ENCODE results near the gene GPR132. TPM values are rescaled to one million over a fixed set of nuclear protein-coding genes. Genes with fewer than 3 reads are reported as not detected.
"Not testable (repeated sequence)": the region's sequence is repeated elsewhere in the genome, so short reads cannot be mapped to it uniquely, and the experiment has no call there.

The GPR132 gene
- total RNA-seq, 1 experiment from 2014 or later: not detected

DNA sequence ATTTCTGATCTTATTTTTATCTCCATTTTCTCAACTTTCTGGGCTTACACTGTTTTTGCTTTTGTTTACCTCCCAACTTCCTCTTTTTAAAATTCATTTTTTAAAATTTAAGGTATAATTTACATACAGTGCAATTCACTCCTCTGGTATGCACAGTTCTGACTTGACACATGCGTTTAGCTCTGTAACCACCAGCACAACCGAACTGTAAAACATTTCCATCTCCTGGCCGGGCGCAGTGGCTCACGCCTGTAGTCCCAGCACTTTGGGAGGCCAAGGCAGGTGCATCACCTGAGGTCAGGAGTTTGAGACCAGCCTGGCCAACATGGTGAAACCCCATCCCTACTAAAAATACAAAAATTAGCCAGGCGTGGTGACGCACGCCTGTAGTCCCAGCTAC, 16.2 kb upstream of the GPR132 start:
- DNase-seq (ENCODE audit: low read depth, low spot score); in situ Hi-C loops (cut with HindIII; ENCODE audit: low pct_unique_long_range_greater_than_20kb, low sequenced_read_pairs): not testable (repeated sequence)

DNA sequence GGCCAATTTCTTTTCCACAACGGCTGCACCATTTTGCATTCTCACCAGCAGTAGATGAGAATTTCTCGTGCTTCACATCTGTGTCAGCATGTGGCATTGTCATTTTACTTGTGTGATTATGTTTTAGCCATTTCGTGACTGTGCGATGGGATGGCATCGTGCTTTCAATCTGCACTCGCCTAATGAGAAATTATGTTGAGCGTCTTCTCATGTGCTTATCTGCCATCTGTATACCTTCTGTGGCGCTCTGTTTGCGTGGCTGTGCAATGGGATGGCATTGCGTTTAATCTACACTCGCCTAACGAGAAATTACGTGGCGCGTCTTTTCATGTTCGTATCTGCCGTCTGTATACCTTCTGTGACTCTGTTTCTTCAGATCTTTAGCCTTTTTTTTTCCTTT, 14.9 kb upstream of the GPR132 start:
- in situ Hi-C loops (cut with HindIII; ENCODE audit: low pct_unique_long_range_greater_than_20kb, low sequenced_read_pairs): no loop called here
- DNase-seq (ENCODE audit: low read depth, low spot score): no peak

DNA sequence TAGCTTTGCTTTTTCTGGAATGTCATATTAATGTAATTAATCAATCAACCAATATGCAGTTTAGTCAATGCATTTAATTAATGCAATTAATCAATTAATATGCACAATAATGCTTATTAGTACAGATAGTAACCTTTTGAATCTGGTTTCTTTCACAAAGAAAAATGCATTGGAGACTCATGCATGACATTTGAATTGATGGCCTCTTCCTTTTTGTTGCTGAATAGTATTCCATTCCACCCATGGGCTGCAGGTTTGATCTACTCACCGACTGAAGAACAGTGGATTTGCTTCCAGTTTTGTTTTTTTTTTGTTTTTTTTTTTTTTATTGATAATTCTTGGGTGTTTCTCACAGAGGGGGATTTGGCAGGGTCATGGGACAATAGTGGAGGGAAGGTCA, 13.1 kb upstream of the GPR132 start:
- no peak for DNase-seq (ENCODE audit: low read depth, low spot score)
- in situ Hi-C loops (cut with HindIII; ENCODE audit: low pct_unique_long_range_greater_than_20kb, low sequenced_read_pairs): no loop called here

DNA sequence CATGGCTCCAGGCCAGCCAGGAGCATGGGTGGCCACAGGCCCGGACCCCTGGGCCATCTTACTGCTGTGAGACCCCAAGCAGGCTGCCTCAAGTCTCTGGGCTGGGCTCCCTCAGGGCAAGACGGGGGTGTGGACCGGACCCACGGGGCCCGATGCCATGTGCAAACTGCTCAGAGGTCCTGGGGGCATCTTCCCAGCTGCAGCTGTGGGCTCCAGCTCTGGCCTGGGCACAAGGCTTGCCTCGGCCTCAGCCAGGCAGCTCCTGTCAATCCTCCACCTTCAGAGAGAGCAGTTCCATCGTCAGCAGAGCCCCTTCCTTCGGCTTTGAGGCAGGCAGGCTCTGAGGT, 12.4 kb upstream of the GPR132 start:
- DNase-seq (ENCODE audit: low read depth, low spot score): no peak
- in situ Hi-C loops (cut with HindIII; ENCODE audit: low pct_unique_long_range_greater_than_20kb, low sequenced_read_pairs): no loop called here

DNA sequence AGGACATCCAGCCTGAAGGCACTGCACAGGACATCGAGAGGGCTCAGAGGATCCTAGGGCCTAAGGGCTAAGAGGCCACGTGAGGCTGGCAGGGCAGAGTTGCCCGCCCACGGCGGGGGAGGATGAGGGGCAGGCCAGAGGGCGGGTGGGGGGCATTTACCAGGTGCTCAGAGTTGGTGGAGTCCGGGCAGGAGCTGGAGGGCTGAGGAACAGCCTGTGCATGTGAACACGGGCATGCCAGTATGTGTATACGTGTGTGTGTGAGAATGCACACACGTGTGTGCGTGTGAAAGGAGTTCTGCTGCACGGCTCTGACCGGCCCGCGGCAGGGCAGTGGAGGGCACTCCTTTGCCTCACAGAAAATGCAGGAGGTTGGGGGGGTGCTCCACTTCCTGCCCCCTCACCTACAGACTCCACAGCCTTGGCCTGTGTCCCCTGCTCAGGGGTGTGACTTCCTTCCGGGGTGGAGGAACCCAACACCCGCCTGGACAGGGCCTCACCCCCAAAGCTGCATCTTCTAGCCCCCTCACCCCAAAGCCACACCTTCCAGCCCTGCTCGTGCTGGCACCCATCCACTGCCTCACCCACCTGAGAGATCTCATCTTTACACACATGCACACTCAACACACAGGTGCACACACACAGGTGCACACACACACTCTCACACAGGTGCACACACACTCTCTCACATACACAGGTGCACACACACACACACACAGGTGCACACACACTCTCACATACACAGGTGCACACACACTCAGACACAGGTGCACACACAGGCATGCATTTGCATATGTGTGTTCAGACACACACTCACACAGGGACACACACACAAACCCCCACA, 11.8 kb upstream of the GPR132 start:
- in situ Hi-C loops (cut with HindIII; ENCODE audit: low pct_unique_long_range_greater_than_20kb, low sequenced_read_pairs): no loop called here
- DNase-seq (ENCODE audit: low read depth, low spot score): no peak

DNA sequence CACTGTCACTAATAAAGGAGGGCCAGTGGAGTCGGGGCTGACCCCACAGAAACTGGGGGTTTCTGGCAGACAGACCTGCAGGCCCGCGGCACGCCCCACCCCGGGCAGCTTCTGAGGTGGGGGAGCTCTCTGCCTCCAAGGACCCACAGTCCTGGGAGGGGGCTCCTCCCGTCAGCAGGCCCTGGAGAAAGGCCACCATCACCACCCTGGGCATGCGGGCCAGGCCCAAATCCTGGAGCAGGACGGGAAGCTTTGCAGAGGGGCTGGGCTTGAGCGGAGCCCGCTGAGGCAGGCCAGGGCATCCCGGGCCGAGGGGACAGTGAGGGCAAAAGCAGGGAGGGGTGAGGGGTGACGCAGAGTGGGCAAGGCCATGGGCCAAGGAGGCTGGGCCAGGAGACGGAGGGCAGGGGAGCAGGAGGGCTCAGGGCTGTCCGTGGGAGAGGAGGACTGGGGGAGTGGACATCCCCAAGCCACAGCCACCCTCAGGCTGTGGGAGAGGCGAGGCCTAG, 11.1 kb upstream of the GPR132 start:
- no peak for DNase-seq (ENCODE audit: low read depth, low spot score)
- in situ Hi-C loops (cut with HindIII; ENCODE audit: low pct_unique_long_range_greater_than_20kb, low sequenced_read_pairs): no loop called here

DNA sequence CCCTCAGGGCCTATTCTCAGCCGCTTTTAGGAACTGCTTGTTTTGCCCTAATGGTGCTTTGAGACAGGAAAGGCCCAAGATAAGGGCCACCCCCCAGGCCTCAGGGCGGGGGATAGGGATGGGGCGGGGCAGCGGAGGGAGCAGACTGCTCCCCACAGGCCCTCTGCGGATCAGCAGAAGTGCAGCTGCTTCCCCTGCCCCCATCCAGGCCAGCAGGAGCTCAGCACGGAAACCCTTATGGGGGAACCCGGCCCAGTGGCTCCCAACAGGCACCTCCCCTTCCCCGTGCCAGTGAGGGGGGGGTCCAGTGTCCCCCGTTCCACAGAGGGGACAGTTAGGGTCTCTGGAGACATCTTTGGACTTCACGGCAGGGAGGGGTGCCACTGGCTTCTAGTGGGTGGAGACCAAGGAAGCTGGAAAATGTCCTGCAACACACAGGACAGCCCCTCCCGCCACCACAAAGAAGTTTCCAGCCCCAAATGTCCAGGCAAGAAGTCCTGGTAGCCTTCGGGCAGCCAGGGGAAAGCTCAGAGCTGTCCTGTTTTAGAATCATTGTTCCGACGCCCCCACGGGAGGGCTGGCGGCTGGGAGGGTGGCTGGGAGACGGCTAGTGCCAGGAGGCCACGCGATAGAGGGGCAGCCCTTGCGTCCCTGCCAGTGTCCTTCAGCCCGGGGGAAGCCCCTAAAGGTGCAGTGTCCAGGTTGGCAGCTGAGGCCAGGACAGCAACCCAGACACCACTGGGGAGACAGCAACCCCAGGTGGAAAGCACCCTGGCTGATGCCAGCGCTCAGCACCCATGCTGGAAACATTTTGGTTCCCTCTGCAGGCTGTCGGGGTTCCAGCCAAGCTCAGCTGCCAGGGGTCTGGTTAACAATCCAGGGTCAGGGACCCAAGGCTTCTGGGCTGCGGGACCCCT, 10.4 kb upstream of the GPR132 start:
- in situ Hi-C loops (cut with HindIII; ENCODE audit: low pct_unique_long_range_greater_than_20kb, low sequenced_read_pairs): no loop called here
- DNase-seq (ENCODE audit: low read depth, low spot score): no peak

DNA sequence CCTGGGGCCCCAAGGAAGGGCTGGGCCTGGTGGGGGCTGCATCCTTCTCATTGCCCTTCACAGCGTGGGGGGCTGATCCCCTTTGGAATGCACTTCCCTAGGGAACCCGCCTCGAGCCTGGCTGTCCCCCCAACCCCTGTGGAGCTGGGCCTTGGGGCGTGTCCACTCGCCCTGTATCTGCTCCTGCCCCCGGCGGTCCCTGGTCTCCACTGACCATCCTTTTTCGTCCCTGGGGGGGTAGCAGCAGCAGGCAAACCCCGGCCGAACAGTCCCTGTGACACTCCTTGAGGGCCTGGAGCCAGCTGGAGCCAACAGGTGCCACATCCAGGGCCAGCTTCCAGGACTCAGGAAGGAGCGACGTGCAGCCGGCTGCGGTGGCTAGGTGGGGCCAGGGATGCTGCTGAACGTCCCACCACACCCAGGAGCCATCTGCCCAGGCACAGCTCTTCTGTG, 9.4 kb upstream of the GPR132 start:
- in situ Hi-C loops (cut with HindIII; ENCODE audit: low pct_unique_long_range_greater_than_20kb, low sequenced_read_pairs): no loop called here
- no peak for DNase-seq (ENCODE audit: low read depth, low spot score)

DNA sequence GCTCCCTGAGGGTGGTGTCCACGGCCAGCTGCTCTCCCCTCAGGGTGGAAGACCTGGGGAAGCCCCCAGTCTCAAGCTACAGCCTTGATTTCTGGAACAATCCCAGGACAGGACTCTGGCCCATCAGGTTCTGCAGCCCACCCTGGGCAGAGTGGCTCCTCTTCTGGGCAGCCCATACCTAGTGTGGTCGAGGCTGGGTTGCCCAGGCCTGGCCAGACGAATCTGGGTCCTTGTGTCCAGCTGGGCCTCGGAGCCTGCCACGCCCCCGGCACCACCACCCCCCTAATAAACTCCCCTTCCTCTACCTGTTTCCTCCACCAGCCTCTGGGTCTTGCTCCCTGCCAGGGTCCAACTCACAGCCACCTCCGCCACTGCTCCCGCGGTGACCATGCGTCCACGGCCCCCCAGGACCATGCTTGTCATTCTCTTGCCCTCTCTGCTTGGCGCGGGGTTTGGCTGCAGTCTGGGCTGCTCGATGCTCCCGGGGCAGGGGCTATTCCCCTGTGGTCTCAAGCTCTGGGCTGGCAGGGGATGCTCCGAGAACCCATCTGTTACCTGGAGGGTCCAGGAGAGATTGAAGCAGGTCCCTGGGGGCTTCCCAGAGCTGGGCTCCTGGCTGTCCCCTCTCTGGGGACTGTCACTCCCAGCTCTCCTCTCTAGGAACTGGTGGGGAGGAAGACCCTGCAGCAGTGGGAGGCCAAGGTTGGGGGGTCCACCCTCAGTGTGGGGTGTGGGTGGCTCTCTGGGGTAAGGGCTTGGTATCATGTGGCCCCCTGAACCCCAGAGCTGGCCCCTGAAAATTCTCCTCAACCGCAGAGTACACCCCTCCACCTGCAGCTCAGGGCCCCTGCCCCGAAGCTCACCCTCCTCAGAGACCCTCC, 8.7 kb upstream of the GPR132 start:
- in situ Hi-C loops (cut with HindIII; ENCODE audit: low pct_unique_long_range_greater_than_20kb, low sequenced_read_pairs): no loop called here
- DNase-seq (ENCODE audit: low read depth, low spot score): no peak

DNA sequence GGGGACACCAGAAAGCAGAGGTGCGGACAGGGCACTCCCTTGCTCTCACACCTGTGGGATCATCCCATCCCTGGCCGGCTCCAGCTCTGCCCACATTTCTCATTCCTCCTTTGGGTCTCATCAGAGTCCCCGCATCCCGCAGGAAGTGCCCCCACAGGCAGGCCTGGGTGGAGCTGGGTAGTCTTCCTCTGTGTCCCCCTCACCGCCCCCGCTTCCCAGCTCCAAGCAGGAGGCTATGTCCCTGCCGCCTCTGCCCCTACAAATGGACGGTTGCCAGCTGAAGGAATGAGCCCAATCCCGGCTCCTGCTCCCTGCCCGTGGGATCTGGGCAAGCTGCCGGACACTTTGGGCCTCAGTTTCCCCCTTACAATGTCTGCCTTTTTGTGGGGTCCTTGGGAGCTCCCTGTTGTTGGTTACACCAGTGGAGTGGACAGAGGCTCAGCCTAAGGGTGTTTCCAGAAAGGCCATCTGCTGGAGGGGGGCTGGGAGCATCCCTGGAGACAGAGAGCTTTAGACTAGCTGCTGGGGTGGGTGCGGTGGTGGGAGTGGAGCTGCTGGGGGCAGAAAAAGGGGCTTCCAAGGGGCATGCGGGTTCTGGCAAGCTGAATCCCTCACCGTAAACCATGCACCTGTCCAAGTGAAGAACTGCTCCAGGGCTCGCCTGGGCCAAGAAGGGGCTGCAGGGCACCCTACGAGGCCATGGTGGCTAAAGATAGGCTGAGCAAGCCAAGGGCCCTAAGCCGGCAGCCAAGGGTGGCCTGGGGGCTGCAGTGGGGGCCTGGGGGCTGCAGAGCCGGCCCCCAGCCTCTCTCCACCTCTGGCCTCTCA, 7.9 kb upstream of the GPR132 start:
- DNase-seq (ENCODE audit: low read depth, low spot score): no peak
- in situ Hi-C loops (cut with HindIII; ENCODE audit: low pct_unique_long_range_greater_than_20kb, low sequenced_read_pairs): no loop called here

DNA sequence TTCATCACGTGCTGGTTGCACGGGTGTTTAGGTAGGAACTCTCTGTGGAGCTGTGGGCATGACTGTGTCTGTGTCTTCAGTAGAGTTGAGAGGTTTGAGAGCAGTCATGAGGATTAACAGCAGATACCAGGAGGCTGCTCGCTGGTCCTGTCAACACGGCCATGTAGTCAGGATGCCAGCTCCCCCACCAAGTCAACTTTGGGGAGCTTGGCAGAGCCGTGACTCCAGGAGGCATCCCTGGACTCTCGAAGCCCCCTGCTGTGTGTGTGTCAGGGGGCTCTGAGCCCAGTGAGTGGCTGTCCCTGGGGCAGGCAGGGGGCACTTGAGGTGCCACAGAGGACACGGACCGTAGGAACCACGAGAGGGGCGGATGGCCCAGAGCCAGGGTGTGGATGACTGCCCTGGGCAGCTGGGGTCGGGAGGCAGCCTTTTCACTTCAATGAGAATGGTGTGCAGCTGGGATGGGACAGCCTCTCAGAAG, 7.2 kb upstream of the GPR132 start:
- DNase-seq (ENCODE audit: low read depth, low spot score): no peak
- in situ Hi-C loops (cut with HindIII; ENCODE audit: low pct_unique_long_range_greater_than_20kb, low sequenced_read_pairs): no loop called here

DNA sequence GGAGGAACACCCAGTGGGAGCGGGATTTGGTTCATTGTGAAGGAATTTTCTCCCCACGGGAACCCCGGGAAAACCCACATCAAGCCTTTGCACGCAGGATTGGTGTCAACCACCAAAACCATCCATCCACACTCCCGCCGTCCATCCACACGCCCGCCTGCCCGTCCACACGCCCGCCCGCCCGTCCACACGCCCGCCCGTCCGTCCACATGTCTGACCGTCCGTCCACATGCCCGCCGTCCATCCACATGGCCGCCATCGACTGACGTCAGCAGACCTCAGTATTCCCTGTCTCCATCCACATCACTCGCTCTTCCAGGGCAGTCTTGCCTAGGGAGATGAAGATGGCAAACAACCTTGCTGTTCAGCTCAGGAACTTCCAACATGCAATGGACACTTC, 6.7 kb upstream of the GPR132 start:
- in situ Hi-C loops (cut with HindIII; ENCODE audit: low pct_unique_long_range_greater_than_20kb, low sequenced_read_pairs): no loop called here
- no peak for DNase-seq (ENCODE audit: low read depth, low spot score)

DNA sequence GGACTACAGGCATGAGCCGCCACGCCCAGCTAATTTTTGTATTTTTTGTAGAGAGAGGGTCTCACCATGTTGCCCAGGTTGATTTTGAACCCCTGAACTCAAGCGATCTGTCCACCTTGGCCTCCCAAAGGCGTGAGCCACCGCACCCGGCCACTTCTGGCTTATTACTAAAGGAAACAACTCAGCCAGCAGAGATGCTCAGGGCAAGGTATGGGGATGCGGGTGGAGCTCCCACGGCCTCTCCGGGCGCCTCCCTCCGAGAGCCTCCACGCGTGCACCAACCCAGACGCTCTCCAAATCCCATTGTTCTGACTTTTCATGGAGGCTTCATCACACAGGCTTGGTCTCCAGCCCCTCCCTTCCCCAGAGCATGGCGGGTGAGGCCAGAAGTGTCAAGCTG, 6.1 kb upstream of the GPR132 start:
- in situ Hi-C loops (cut with HindIII; ENCODE audit: low pct_unique_long_range_greater_than_20kb, low sequenced_read_pairs): no loop called here

DNA sequence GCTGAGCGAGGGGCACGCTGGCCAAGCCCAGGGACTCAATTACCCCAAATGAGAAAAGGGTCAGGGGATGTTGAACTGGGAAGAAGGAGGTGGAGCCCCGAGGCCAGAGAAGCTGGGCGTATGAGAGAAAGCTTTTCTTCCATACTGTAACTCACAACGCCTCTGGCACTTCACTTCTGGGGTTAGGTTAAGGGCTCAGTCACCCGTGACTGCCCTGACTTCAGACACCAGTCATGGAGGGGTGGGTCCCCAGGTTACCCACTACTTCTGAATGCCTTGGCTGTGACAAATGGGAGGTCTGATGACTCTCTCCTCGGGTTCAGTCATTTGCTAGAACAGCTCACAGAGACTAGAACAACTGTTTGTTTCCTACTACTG, 5.5 kb upstream of the GPR132 start:
- DNase-seq (ENCODE audit: low read depth, low spot score): no peak
- in situ Hi-C loops (cut with HindIII; ENCODE audit: low pct_unique_long_range_greater_than_20kb, low sequenced_read_pairs): no loop called here

More for the DNA sequence above, 6.1 kb upstream of the GPR132 start:
- no peak for DNase-seq (ENCODE audit: low read depth, low spot score)

DNA sequence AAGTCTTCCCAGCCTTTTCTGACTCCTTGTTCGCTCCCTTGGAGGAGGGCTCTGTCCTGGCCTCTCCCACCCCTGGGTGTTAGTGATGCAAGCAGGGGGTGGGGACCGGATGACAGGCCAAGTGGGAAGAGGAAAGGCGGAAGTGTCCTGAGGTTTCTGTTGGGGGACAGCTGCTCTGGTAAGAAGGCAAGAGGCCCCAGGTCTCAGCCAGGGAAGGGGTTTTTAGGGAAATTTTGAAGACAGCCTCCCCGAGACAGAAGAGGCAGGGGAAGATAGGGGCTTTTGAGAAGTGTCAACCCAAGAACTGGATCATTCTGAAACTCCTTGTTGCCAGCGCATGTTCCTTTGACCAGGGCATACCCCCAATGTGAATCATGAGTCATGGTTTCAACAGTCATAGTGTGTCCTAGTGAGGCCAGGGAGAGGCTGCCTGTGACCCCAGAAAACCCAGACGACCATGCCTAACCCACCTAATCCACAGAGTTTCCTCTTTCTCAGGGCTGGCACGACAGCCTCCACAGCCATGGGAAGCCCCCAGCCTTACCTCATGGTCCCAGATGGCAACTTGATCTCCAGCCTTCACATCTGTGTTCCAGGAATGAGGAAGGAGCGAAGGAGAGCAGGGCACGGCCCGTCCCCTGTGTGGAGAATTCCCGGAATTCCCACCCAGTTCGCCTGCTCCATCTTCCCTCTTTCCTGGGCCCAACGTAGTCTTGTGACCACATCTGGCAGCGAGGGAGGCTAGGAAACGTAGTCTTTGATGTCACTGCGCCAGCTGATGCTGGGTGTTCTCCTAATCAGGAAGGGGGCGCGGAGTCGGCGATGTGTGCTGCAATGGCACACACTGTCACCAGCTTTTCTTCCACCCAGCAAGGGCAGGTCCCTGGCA, 4.9 kb upstream of the GPR132 start:
- no peak for DNase-seq (ENCODE audit: low read depth, low spot score)
- in situ Hi-C loops (cut with HindIII; ENCODE audit: low pct_unique_long_range_greater_than_20kb, low sequenced_read_pairs): no loop called here

DNA sequence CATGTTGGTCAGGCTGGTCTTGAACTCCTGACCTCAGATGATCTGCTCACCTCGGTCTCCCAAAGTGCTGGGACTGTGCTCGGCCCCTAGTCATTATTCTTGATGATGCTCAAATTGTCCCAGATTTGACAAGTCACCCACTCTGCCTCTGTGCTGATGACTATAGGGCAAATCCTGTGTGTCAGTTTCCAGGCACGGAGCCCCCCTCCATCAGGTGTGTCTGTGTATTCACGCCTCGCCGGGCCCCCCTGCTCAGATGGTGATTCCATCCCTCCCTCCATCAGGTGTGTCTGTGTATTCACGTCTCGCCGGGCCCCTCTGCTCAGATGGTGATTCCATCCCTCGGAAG, 4.3 kb upstream of the GPR132 start:
- in situ Hi-C loops (cut with HindIII; ENCODE audit: low pct_unique_long_range_greater_than_20kb, low sequenced_read_pairs): no loop called here
- DNase-seq (ENCODE audit: low read depth, low spot score): no peak
